ENCODE data around the gene TEX2. TPM values are rescaled to one million over a fixed set of nuclear protein-coding genes. Genes with fewer than 3 reads are reported as not detected.
A peak's percentile ranks its signal among the peaks of the same experiment; 100 is the strongest.

TEX2 gene
- total RNA-seq, 4 donors from 2014 or later = 12.3 to 137 (median 30.3) TPM

- in situ Hi-C loops (cut with MboI; ENCODE audit: low pct_ligation_motif_present in 1 of 4, low pct_unique_long_range_greater_than_20kb in 1 of 4, low sequenced_read_pairs in 3 of 4) = loop anchor here in 3 of 4 donors (10.0 to 25.0 kb wide), 5 partner anchors 56 to 218 kb away; partner anchors contain the start of genes CSHL1 (in 3 of the 3), GH1 (in 3 of the 3) and ICAM2 (in 2 of the 3)
- Histone ChIP-seq H3K9me3 (no peaks in the 10 kb centered on the region), H3K36me3 (no peaks in the 10 kb centered on the region), H3K4me3 (peak overlapping the region; percentile 20 to 97 (median 56)), H3K4me1 (peaks cover 11 to 36% (median 20%) of the 10 kb centered on the region in 4 donors), H3K27ac (peak overlapping the region; percentile 98 to 100 (median 100)), H3K27me3 (no peaks in the 10 kb centered on the region)
- WGBS, 2 donors (ENCODE audit: low coverage in 1 of 2) = 9 to 17% methylated on average over 4 to 21 of the region's 24 CpGs
- intact Hi-C loops (cut with DNase I; ENCODE audit: low total_unique reads) = loop anchor here (10.0 kb wide), 1 partner anchor 66 kb away; no protein-coding TSS in a partner anchor
- TF ChIP-seq CTCF (IDR thresholded peaks at IDR 0.05) (peak in 1 of 5 experiments; percentile 22), POLR2AphosphoS5 (IDR thresholded peaks at IDR 0.05) (no peak)
- peak; percentile 51 for DNase-seq
Observed at GRCh38 chr17:64130559-64131001, 132.5 kb downstream of the TEX2 start.

GRCh38 chr17:64129765-64130558 is 133.1 kb downstream of the TEX2 start, which contains the start of gene ERN1:
TSS of gene ERN1 (minus strand) at chr17:64130144. CDS start at chr17:64130029, 115 bp downstream.
- H3K36me3 ChIP-seq = no peaks in the 10 kb centered on the region
- peak within 1 kb of the TSS; percentile 98 to 100 (median 100) for H3K27ac ChIP-seq
- 0% methylated on average over 12 of the region's 98 CpGs; no CpG with 5 or more reads in 1 of the 2 donors for WGBS, 2 donors (ENCODE audit: low coverage in 1 of 2)
- peak within 1 kb of the TSS; percentile 77 to 97 (median 90) for H3K4me3 ChIP-seq
- in situ Hi-C loops (cut with MboI; ENCODE audit: low pct_ligation_motif_present in 1 of 4, low pct_unique_long_range_greater_than_20kb in 1 of 4, low sequenced_read_pairs in 3 of 4) = loop anchor here in 3 of 4 donors (10.0 to 25.0 kb wide), 5 partner anchors 55 to 218 kb away; partner anchors contain the start of genes CSHL1 (in 3 of the 3), GH1 (in 3 of the 3) and ICAM2 (in 2 of the 3)
- peaks cover 11 to 36% (median 20%) of the 10 kb centered on the region in 4 donors for H3K4me1 ChIP-seq
- intact Hi-C loops (cut with DNase I; ENCODE audit: low total_unique reads) = loop anchor here (10.0 kb wide), 1 partner anchor 65 kb away; no protein-coding TSS in a partner anchor
- no peaks in the 10 kb centered on the region for H3K27me3 ChIP-seq
- peak; percentile 95 for DNase-seq
- H3K9me3 ChIP-seq = no peaks in the 10 kb centered on the region
- TF ChIP-seq POLR2AphosphoS5 (IDR thresholded peaks at IDR 0.05) (peak; percentile 95 to 98 (median 97)), EP300 (IDR thresholded peaks at IDR 0.05; ENCODE audit: low read depth) (no peak), POLR2A (IDR thresholded peaks at IDR 0.05) (peak; percentile 91), CTCF (IDR thresholded peaks at IDR 0.05) (no peak)

- H3K4me3 ChIP-seq = peak overlapping the region; percentile 77 to 97 (median 90)
- no peaks in the 10 kb centered on the region for H3K27me3 ChIP-seq
- peak overlapping the region; percentile 98 to 100 (median 100) for H3K27ac ChIP-seq
- 0% methylated on average over 11 of the region's 31 CpGs; no CpG with 5 or more reads in 1 of the 2 donors for WGBS, 2 donors (ENCODE audit: low coverage in 1 of 2)
- no peaks in the 10 kb centered on the region for H3K36me3 ChIP-seq
- H3K9me3 ChIP-seq = no peaks in the 10 kb centered on the region
- in situ Hi-C loops (cut with MboI; ENCODE audit: low pct_ligation_motif_present in 1 of 4, low pct_unique_long_range_greater_than_20kb in 1 of 4, low sequenced_read_pairs in 3 of 4) = loop anchor here in 1 of 4 donors (25.0 kb wide), 1 partner anchor 217 kb away; the partner anchor contains the start of genes CSHL1 and GH1
- TF ChIP-seq CTCF (IDR thresholded peaks at IDR 0.05) (no peak), EP300 (IDR thresholded peaks at IDR 0.05; ENCODE audit: low read depth) (no peak), POLR2A (IDR thresholded peaks at IDR 0.05) (no peak), POLR2AphosphoS5 (IDR thresholded peaks at IDR 0.05) (no peak)
- H3K4me1 ChIP-seq = peaks cover 11 to 36% (median 20%) of the 10 kb centered on the region in 4 donors
- intact Hi-C loops (cut with DNase I; ENCODE audit: low total_unique reads) = no loop called here
- no peak for DNase-seq
Observed at GRCh38 chr17:64129515-64129764, 133.6 kb downstream of the TEX2 start.

All from transverse colon (tissue), 4 donors.